Calu3 (cell line): Measurements from ENCODE around the gene ALAS2. TPM values are rescaled to one million over a fixed set of nuclear protein-coding genes. Genes with fewer than 3 reads are reported as not detected.

Experiments
- BruUV-seq: library from RNA; stranded (reverse); fragments of 400-500 nt; replicated peaks from 2 replicates; lab custom pipeline; 2021; lab: Mats Ljungman, UMichigan
- CTCF ChIA-PET: fragments of 300-600 bp; sonication (Branson Sonifier 250); formaldehyde crosslinking; loops from one replicate; lab custom pipeline; 2022; ENCODE audit warnings: antibody characterized with exemption; lab: Charles Lee
- DNase-seq: peaks from one replicate; pipeline ENCODE4 v3.0.0; 2022
- H3K27ac Mint-ChIP-seq: one replicate; pipeline ENCODE4 v1.8.0; 2022; ENCODE audit warnings: mixed read lengths; ENCODE audit not compliant: unreplicated experiment
- H3K27me3 Mint-ChIP-seq: one replicate; pipeline ENCODE4 v1.8.0; 2022; ENCODE audit warnings: mixed read lengths; ENCODE audit not compliant: unreplicated experiment
- H3K36me3 Mint-ChIP-seq: one replicate; pipeline ENCODE4 v1.8.0; 2022; ENCODE audit warnings: mild to moderate bottlenecking, moderate library complexity, mixed read lengths; ENCODE audit not compliant: insufficient read depth, unreplicated experiment
- H3K4me1 Mint-ChIP-seq: one replicate; pipeline ENCODE4 v1.8.0; 2022; ENCODE audit warnings: mild to moderate bottlenecking, low read depth, mixed read lengths; ENCODE audit not compliant: unreplicated experiment
- H3K4me3 Mint-ChIP-seq: one replicate; pipeline ENCODE4 v1.8.0; 2022; ENCODE audit warnings: mild to moderate bottlenecking, low read depth, moderate library complexity, mixed read lengths; ENCODE audit not compliant: unreplicated experiment
- H3K9me3 Mint-ChIP-seq: one replicate; pipeline ENCODE4 v1.8.0; 2022; ENCODE audit warnings: low read depth, mixed read lengths; ENCODE audit not compliant: unreplicated experiment
- intact Hi-C: fragments of 100-400 bp; cut with micrococcal nuclease; formaldehyde crosslinking; loops from one replicate; pipeline ENCODE4 v1.10.0; 2022; ENCODE audit not compliant: unreplicated experiment
- total RNA-seq: library from RNA; stranded (reverse); gene quantifications from 2 replicates; pipeline ENCODE4 v1.2.3, GENCODE V29; 2022
- TF ChIP-seq, protein P1 (sequence below): fragments of 200-600 bp; IDR thresholded peaks from one replicate; pipeline ENCODE4 v1.8.0; 2022; ENCODE audit warnings: antibody characterized with exemption; ENCODE audit not compliant: unreplicated experiment

The ALAS2 gene
- total RNA-seq, 1 experiment from 2014 or later, result not detected

DNA sequence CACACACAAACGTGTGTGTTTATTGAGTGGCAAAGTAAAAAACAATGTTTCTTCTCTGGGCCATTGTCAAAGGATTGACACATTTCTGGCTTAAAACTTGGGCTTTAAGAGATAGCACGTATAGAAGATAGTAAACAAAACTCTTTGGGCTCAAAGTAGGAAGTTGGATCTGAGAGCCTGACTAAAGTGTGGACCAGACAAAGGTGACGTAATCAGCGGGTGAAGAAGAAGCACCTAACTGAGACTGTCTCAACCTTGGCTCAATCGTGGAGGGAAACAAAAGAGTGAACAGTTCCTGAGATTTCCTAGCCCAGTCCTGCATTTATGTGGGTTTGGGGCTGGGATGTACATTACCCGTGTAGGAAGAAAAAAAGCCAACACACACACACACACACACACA, 50.4 kb downstream of the ALAS2 start:
- Mint-ChIP-seq H3K4me3 (no peak overlapping the region), H3K27me3 (no peaks in the 10 kb centered on the region), H3K27ac (no peak overlapping the region), H3K9me3 (no peaks in the 10 kb centered on the region), H3K4me1 (no peaks in the 10 kb centered on the region), H3K36me3 (no peaks in the 10 kb centered on the region)
- DNase-seq, result no peak
- BruUV-seq, result no TSS peak
- TF ChIP-seq, protein P1, sequence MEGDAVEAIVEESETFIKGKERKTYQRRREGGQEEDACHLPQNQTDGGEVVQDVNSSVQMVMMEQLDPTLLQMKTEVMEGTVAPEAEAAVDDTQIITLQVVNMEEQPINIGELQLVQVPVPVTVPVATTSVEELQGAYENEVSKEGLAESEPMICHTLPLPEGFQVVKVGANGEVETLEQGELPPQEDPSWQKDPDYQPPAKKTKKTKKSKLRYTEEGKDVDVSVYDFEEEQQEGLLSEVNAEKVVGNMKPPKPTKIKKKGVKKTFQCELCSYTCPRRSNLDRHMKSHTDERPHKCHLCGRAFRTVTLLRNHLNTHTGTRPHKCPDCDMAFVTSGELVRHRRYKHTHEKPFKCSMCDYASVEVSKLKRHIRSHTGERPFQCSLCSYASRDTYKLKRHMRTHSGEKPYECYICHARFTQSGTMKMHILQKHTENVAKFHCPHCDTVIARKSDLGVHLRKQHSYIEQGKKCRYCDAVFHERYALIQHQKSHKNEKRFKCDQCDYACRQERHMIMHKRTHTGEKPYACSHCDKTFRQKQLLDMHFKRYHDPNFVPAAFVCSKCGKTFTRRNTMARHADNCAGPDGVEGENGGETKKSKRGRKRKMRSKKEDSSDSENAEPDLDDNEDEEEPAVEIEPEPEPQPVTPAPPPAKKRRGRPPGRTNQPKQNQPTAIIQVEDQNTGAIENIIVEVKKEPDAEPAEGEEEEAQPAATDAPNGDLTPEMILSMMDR, result no peak
- CTCF ChIA-PET, result no interaction called here
- intact Hi-C loops, result loop anchor here (10.0 kb wide), 1 partner anchor 54 kb away; the partner anchor contains the start of gene ALAS2

DNA sequence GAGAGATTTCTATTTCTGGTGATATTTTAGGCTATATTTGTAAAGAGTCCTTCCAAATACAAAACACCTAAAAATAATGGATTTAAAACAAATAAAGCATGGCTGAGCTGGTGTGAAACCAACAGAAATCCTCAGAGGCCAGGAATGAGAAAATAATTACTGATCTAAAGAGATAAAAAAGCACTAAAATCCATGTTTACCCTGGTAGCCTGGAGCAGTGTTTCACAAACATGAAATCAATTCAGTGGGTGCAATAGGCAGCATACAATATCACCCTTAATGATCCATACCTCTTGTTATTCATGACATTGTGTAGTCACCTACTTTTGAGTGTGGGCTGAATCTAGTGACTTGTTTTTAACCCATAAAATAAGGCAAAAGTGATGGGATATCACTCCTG, 51.3 kb downstream of the ALAS2 start:
- intact Hi-C loops, result no loop called here
- Mint-ChIP-seq H3K4me1 (no peaks in the 10 kb centered on the region), H3K9me3 (no peaks in the 10 kb centered on the region), H3K36me3 (no peaks in the 10 kb centered on the region), H3K27me3 (no peaks in the 10 kb centered on the region), H3K27ac (no peak overlapping the region), H3K4me3 (no peak overlapping the region)
- BruUV-seq, result no TSS peak
- no peak for DNase-seq
- TF ChIP-seq, protein P1, result no peak
- CTCF ChIA-PET, result no interaction called here

DNA sequence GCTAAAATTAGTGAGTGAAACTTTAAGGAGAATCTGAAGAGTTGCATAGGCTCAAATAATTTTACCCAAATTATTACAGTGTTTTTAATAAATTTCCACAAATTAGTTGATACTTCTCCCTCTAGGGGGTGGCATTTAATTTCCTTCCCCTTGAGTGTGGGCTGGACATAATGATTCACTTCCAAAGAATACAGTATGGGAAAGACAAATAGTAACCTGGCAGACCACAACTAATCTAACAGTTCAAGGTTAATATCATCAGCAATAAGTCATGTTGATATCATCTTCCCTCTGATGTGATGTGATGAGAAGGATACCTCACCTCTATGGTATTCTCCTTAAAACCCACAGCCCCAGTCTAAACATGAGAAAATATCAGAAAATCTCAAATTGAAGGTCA, 52.3 kb downstream of the ALAS2 start:
- DNase-seq, result no peak
- BruUV-seq, result no TSS peak
- H3K36me3 Mint-ChIP-seq, result no peaks in the 10 kb centered on the region
- intact Hi-C loops, result no loop called here
- CTCF ChIA-PET, result no interaction called here
- no peaks in the 10 kb centered on the region for H3K4me1 Mint-ChIP-seq
- no peak overlapping the region for H3K27ac Mint-ChIP-seq
- no peaks in the 10 kb centered on the region for H3K27me3 Mint-ChIP-seq
- H3K9me3 Mint-ChIP-seq, result no peaks in the 10 kb centered on the region
- H3K4me3 Mint-ChIP-seq, result no peak overlapping the region
- TF ChIP-seq, protein P1, result no peak

DNA sequence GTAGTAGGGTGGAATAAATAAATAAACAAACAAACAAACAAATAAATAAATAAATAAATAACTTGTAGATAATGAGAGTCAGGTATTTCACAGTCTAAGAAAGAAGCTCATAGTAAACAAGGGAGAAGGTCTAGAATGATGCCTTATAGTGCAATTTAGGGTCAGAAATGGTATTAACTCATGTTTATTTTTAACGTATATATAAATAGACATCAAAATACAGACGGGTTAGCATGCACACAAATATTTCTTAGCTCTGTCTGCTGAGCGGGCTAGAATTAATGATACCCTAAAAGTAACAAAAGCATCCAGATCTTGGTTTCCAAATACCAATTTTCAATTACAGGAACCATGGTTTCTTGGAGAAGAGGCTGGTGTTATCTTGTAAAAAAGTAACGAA, 53.4 kb downstream of the ALAS2 start:
- no TSS peak for BruUV-seq
- no peak for DNase-seq
- Mint-ChIP-seq H3K4me1 (no peaks in the 10 kb centered on the region), H3K27me3 (no peaks in the 10 kb centered on the region), H3K4me3 (no peak overlapping the region), H3K36me3 (no peaks in the 10 kb centered on the region), H3K27ac (no peak overlapping the region), H3K9me3 (peaks cover 2% of the 10 kb centered on the region)
- CTCF ChIA-PET, result no interaction called here
- TF ChIP-seq, protein P1, result no peak
- intact Hi-C loops, result no loop called here
